Endothelial cell of umbilical vein (primary cell): Measurements from ENCODE around the gene MYLK. TPM values are rescaled to one million over a fixed set of nuclear protein-coding genes. Genes with fewer than 3 reads are reported as not detected.
A peak's percentile ranks its signal among the peaks of the same experiment; 100 is the strongest.

Experiments used
- BruUV-seq: library from RNA; stranded (reverse); fragments of 400-500 nt; replicated peaks from 2 replicates; lab custom pipeline; 2021; lab: Mats Ljungman, UMichigan
- CTCF ChIA-PET: fragments of 300-600, 350-600 bp; sonication (Branson Sonifier 250); formaldehyde crosslinking; loops from one replicate; lab custom pipeline; 2021; ENCODE audit warnings: antibody characterized with exemption, inconsistent platforms; lab: Charles Lee
- POLR2A ChIA-PET: fragments of 300-600, 350-600 bp; sonication (Branson Sonifier 250); formaldehyde crosslinking; loops from one replicate; lab custom pipeline; 2021; ENCODE audit warnings: antibody characterized with exemption, inconsistent platforms; lab: Charles Lee
- DNase-seq: peaks from one replicate; pipeline ENCODE4 v3.0.0-alpha.2; 2011; ENCODE audit warnings: low read depth, low spot score
- FAIRE-seq: peaks from 2 replicates; lab custom pipeline; 2011; peaks lifted over from hg19 to GRCh38; lab: Jason Lieb, UNC
- H2AFZ ChIP-seq: 2 replicates; pipeline ENCODE4 v1.6.0; 2012; ENCODE audit warnings: low read depth, low read length, control low read depth, inconsistent platforms
- H3K27ac ChIP-seq: 2 replicates; pipeline ENCODE4 v1.5.1; 2011; ENCODE audit warnings: low read depth, mild to moderate bottlenecking, control low read depth, low read length, moderate library complexity; ENCODE audit not compliant: insufficient read depth
- H3K27me3 ChIP-seq, 2 experiments: 2 replicates each; pipeline versions ENCODE4 v1.6.0 to v1.6.1; 2011; ENCODE audit warnings: low read length in 2 of 2, mixed read lengths in 1 of 2; ENCODE audit not compliant: control insufficient read depth in 2 of 2, insufficient read depth in 2 of 2
- H3K36me3 ChIP-seq, 2 experiments: 2 replicates in 1 of 2; 3 replicates in 1 of 2; pipeline ENCODE4 v1.5.1; 2011; ENCODE audit warnings: low read length in 2 of 2, mild to moderate bottlenecking in 1 of 2, moderate library complexity in 1 of 2; ENCODE audit not compliant: control insufficient read depth in 2 of 2, insufficient read depth in 2 of 2; ENCODE audit errors: extremely low read depth in 1 of 2
- H3K4me1 ChIP-seq: 3 replicates; pipeline ENCODE4 v1.5.1; 2011; ENCODE audit warnings: mild to moderate bottlenecking, low read length; ENCODE audit not compliant: control insufficient read depth, insufficient read depth; ENCODE audit errors: extremely low read depth
- H3K4me2 ChIP-seq: 2 replicates; pipeline ENCODE4 v1.6.1; 2011; ENCODE audit warnings: low read length, control low read depth, mixed read lengths; ENCODE audit not compliant: insufficient read depth
- H3K4me3 ChIP-seq, 3 experiments: fragments of 200-600 bp in 1 of 3; sonication (generic), shearing (Covaris generic) in 1 of 3; replicated peaks in 1 of 3; 2 replicates each; pipeline ENCODE4 v1.5.1; 2011 to 2016; ENCODE audit warnings: control low read depth in 3 of 3, low read length in 3 of 3, mild to moderate bottlenecking in 2 of 3, inconsistent platforms in 1 of 3, low read depth in 1 of 3, moderate library complexity in 1 of 3; ENCODE audit not compliant: insufficient read depth in 1 of 3
- H3K79me2 ChIP-seq: 2 replicates; pipeline ENCODE4 v1.6.0; 2012; ENCODE audit warnings: low read length, inconsistent platforms; ENCODE audit not compliant: control insufficient read depth, insufficient read depth
- H3K9ac ChIP-seq: replicated peaks from 2 replicates; pipeline ENCODE3; 2011; ENCODE audit warnings: low read length, control low read depth; ENCODE audit not compliant: insufficient read depth; ENCODE audit errors: extremely low read depth
- H3K9me1 ChIP-seq: replicated peaks from 3 replicates; pipeline ENCODE4 v1.6.0; 2011; ENCODE audit warnings: mild to moderate bottlenecking, low read length; ENCODE audit not compliant: control insufficient read depth, insufficient read depth; ENCODE audit errors: extremely low read depth
- H3K9me3 ChIP-seq: replicated peaks from 2 replicates; pipeline ENCODE4 v1.5.1; 2012; ENCODE audit warnings: low read length, inconsistent platforms; ENCODE audit not compliant: control insufficient read depth, insufficient read depth
- H4K20me1 ChIP-seq: replicated peaks from 2 replicates; pipeline ENCODE3; 2011; ENCODE audit warnings: mild to moderate bottlenecking, low read length; ENCODE audit not compliant: control insufficient read depth, insufficient read depth; ENCODE audit errors: extremely low read depth
- EZH2 ChIP-seq: IDR thresholded peaks from 2 replicates; pipeline ENCODE4 v1.6.1; 2012; ENCODE audit warnings: borderline replicate concordance, low read depth, mild to moderate bottlenecking, moderate library complexity, low read length, inconsistent platforms; ENCODE audit not compliant: severe bottlenecking
- FOS ChIP-seq: IDR thresholded peaks from 2 replicates; pipeline ENCODE4 v1.6.1; 2011; ENCODE audit warnings: mild to moderate bottlenecking, low read length, moderate library complexity, borderline replicate concordance; ENCODE audit not compliant: insufficient read depth
- GATA2 ChIP-seq: IDR thresholded peaks from 2 replicates; pipeline ENCODE4 v1.7.0; 2011; ENCODE audit warnings: low read depth, mild to moderate bottlenecking, moderate library complexity, mixed read lengths, low read length; ENCODE audit not compliant: insufficient read length, insufficient read depth
- JUN ChIP-seq: IDR thresholded peaks from 2 replicates; pipeline ENCODE4 v1.6.1; 2011; ENCODE audit warnings: borderline replicate concordance, low read depth; ENCODE audit not compliant: insufficient read length, insufficient read depth
- MYC ChIP-seq: IDR thresholded peaks from one replicate; pipeline ENCODE4 v1.6.1; 2011; ENCODE audit warnings: mild to moderate bottlenecking, low read depth, low read length
- POLR2A ChIP-seq: IDR thresholded peaks from 2 replicates; pipeline ENCODE4 v1.6.1; 2012; ENCODE audit warnings: low read depth, mild to moderate bottlenecking, control low read depth, low read length
- POLR2AphosphoS5 ChIP-seq: IDR thresholded peaks from 2 replicates; pipeline ENCODE4 v1.6.1; 2012; ENCODE audit warnings: low read depth, mild to moderate bottlenecking, control low read depth, low read length, moderate library complexity; ENCODE audit not compliant: insufficient read depth
- dilution Hi-C: fragments of 300-500 bp; cut with MboI; formaldehyde crosslinking; loops from one replicate; pipeline ENCODE4 v1.15.0; 2019; ENCODE audit warnings: low sequenced_read_pairs; ENCODE audit not compliant: extremely low pct_ligation_motif_present
- intact Hi-C: fragments of 100-400 bp; cut with micrococcal nuclease; formaldehyde crosslinking; loops from one replicate; pipeline ENCODE4 v1.10.0; 2022
- polyA plus RNA-seq, 4 experiments: library from polyadenylated mRNA; depleted of rRNA in 3 of 4; stranded (reverse) in 3 of 4; unstranded in 1 of 4; fragments of >200 nt; gene quantifications; 2 replicates each; pipeline versions ENCODE4 v1.2.1 to v1.2.3, GENCODE V29; 2011 to 2012; ENCODE audit warnings: missing spikeins in 1 of 4
- total RNA-seq: library from RNA; stranded (reverse); gene quantifications from 2 replicates; pipeline ENCODE4 v1.2.3, GENCODE V29; 2021
- TF ChIP-seq, protein P1 (sequence below): IDR thresholded peaks from 2 replicates; pipeline ENCODE4 v1.6.1; 2011; ENCODE audit not compliant: insufficient read depth, insufficient read length
- TF ChIP-seq, protein P2 (sequence below), 2 donors: IDR thresholded peaks; 1 replicate in 1 of 2; 2 replicates in 1 of 2; pipeline ENCODE4 v1.5.1; 2011; ENCODE audit warnings: low read length in 2 of 2, mild to moderate bottlenecking in 2 of 2, moderate library complexity in 2 of 2, control low read depth in 1 of 2, inconsistent platforms in 1 of 2, low read depth in 1 of 2; ENCODE audit not compliant: insufficient read depth in 1 of 2; ENCODE audit errors: extremely low read depth in 1 of 2

Gene MYLK
- total and polyA plus RNA-seq, 2 donors (not counting 3 experiments of a cell fraction or from before 2014, with no cell fraction given), result 10.0 to 22.2 TPM

DNA sequence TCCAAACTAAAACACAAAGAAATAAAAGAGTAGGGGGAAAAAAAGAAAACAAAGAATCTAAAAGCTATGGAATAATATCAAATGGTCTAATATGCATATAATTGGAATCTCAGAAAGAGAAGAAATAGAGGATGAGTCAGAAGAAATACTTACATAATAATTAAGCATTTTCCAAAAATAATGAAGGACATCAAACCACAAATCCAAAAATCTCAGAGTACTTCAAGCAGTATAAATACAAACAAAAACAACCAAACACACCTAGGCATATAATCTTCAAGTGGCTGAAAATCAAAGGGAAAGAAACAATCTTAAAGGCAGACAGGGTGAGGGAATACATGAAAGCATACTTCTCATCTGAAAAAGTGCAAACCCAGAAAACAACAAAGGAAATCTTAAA is 46.3 kb downstream of the MYLK start:
- BruUV-seq, result no TSS peak
- Histone ChIP-seq H2AFZ (no peak overlapping the region), H3K9ac (no peak overlapping the region), H3K9me1 (no peaks in the 10 kb centered on the region), H4K20me1 (no peaks in the 10 kb centered on the region), H3K27ac (no peak overlapping the region), H3K27me3 (no peaks in the 10 kb centered on the region), H3K4me3 (no peak overlapping the region), H3K4me2 (no peak overlapping the region), H3K4me1 (peaks cover 14% of the 10 kb centered on the region), H3K9me3 (no peaks in the 10 kb centered on the region), H3K79me2 (no peaks in the 10 kb centered on the region), H3K36me3 (no peaks in the 10 kb centered on the region)
- ChIA-PET POLR2A (no interaction called here), CTCF (no interaction called here)
- no peak for DNase-seq
- intact Hi-C loops, result no loop called here
- dilution Hi-C loops, result no loop called here
- TF ChIP-seq MYC, result no peak
- FAIRE-seq, result no peak

DNA sequence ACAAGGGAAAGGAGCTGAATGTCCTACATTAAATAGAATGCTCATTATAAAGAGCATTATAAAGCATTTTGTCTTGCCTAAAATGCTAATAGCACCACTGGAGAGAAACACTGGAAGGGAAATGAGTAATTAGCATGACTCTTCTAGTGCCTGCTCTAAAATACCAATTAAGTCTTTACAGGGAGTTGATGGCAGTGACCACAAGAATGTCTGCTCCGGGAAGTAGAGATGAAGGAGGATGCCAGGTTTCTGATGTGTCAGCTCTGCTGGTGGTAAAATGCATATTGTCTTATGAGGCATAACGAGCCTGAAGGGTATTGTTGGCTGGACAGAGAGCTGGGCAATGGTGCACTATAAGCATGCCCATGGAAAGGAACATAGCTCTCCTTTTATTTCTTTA is 49.5 kb downstream of the MYLK start:
- H3K9me3 ChIP-seq, result no peaks in the 10 kb centered on the region
- ChIA-PET POLR2A (no interaction called here), CTCF (interaction anchor here (0.6 to 2.3 kb wide), 3 partner anchors 15 to 182 kb away, joined by 3 to 7 read pairs (median 7); no protein-coding TSS in a partner anchor)
- H4K20me1 ChIP-seq, result no peaks in the 10 kb centered on the region
- no peaks in the 10 kb centered on the region for H3K27me3 ChIP-seq
- no TSS peak for BruUV-seq
- no peak overlapping the region for H2AFZ ChIP-seq
- H3K4me1 ChIP-seq, result peaks cover 9% of the 10 kb centered on the region
- H3K27ac ChIP-seq, result no peak overlapping the region
- no peaks in the 10 kb centered on the region for H3K9me1 ChIP-seq
- H3K36me3 ChIP-seq, result no peaks in the 10 kb centered on the region
- no peaks in the 10 kb centered on the region for H3K79me2 ChIP-seq
- no peak overlapping the region for H3K9ac ChIP-seq
- DNase-seq, result peak; percentile 47
- no peak overlapping the region for H3K4me3 ChIP-seq
- FAIRE-seq, result peak; percentile 82
- dilution Hi-C loops (no loop called here), intact Hi-C loops (loop anchor here (1.0 kb wide), 1 partner anchor 84 kb away; no protein-coding TSS in a partner anchor)
- H3K4me2 ChIP-seq, result peak overlapping the region; percentile 12
- TF ChIP-seq, protein P1, sequence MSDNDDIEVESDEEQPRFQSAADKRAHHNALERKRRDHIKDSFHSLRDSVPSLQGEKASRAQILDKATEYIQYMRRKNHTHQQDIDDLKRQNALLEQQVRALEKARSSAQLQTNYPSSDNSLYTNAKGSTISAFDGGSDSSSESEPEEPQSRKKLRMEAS, result no peak
- TF ChIP-seq GATA2 (peak; percentile 6), JUN (peak; percentile 52), POLR2AphosphoS5 (peak; percentile 71), FOS (peak; percentile 86), POLR2A (no peak), EZH2 (no peak), MYC (no peak)
- TF ChIP-seq, protein P2, sequence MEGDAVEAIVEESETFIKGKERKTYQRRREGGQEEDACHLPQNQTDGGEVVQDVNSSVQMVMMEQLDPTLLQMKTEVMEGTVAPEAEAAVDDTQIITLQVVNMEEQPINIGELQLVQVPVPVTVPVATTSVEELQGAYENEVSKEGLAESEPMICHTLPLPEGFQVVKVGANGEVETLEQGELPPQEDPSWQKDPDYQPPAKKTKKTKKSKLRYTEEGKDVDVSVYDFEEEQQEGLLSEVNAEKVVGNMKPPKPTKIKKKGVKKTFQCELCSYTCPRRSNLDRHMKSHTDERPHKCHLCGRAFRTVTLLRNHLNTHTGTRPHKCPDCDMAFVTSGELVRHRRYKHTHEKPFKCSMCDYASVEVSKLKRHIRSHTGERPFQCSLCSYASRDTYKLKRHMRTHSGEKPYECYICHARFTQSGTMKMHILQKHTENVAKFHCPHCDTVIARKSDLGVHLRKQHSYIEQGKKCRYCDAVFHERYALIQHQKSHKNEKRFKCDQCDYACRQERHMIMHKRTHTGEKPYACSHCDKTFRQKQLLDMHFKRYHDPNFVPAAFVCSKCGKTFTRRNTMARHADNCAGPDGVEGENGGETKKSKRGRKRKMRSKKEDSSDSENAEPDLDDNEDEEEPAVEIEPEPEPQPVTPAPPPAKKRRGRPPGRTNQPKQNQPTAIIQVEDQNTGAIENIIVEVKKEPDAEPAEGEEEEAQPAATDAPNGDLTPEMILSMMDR (IDR thresholded peaks at IDR 0.05; ENCODE audit: extremely low read depth in 1 of 2, insufficient read depth in 1 of 2, low read depth in 1 of 2, low read length in 2 of 2), result no peak
